Activated T-helper 2 cell treated with anti-CD3 and anti-CD28 coated beads, Interferon-gamma antibody, Interleukin-2, Interleukin-4, amounts not matched to agents 10 μg/mL and 5 μg/mL and 100 μg/mL, durations not matched to agents 14 hours and 24 hours and 36 hours (primary cell): ENCODE measurements around the gene FAHD2A. TPM values are rescaled to one million over a fixed set of nuclear protein-coding genes. Genes with fewer than 3 reads are reported as not detected.
A peak's percentile ranks its signal among the peaks of the same experiment; 100 is the strongest.
"Not testable (repeated sequence)": the region's sequence is repeated elsewhere in the genome, so short reads cannot be mapped to it uniquely, and the experiment has no call there.

Source experiments
- DNase-seq: peaks from one replicate; pipeline ENCODE4 v3.0.0; 2021; ENCODE audit warnings: low spot score
- H3K27ac Mint-ChIP-seq: one replicate; pipeline ENCODE4 v1.8.0; 2021; ENCODE audit warnings: mixed read lengths
- H3K27me3 Mint-ChIP-seq: one replicate; pipeline ENCODE4 v1.8.0; 2021; ENCODE audit warnings: low read depth, mixed read lengths
- H3K36me3 Mint-ChIP-seq: one replicate; pipeline ENCODE4 v1.8.0; 2021; ENCODE audit warnings: low read depth, mixed read lengths
- H3K4me1 Mint-ChIP-seq: one replicate; pipeline ENCODE4 v1.8.0; 2021; ENCODE audit warnings: low read depth, mixed read lengths
- H3K4me3 Mint-ChIP-seq: one replicate; pipeline ENCODE4 v1.8.0; 2021; ENCODE audit warnings: low read depth, mild to moderate bottlenecking, moderate library complexity, mixed read lengths
- H3K9me3 Mint-ChIP-seq: one replicate; pipeline ENCODE4 v1.8.0; 2021; ENCODE audit warnings: mixed read lengths
- intact Hi-C: fragments of 100-400 bp; cut with micrococcal nuclease; formaldehyde crosslinking; loops from one replicate; pipeline ENCODE4 v1.15.1; 2023
- total RNA-seq: library from RNA; stranded (reverse); gene quantifications from 2 replicates; pipeline ENCODE4 v1.2.3, GENCODE V29; 2022

Gene FAHD2A
- total RNA-seq, 1 donor from 2014 or later = 32.5 TPM

GRCh38 chr2:95389245-95390119, 13.0 kb upstream of the FAHD2A start:
- intact Hi-C loops = loop anchor here (2.0 kb wide), 1 partner anchor 339 kb away; no protein-coding TSS in a partner anchor
- no peaks in the 10 kb centered on the region for H3K9me3 Mint-ChIP-seq

DNA sequence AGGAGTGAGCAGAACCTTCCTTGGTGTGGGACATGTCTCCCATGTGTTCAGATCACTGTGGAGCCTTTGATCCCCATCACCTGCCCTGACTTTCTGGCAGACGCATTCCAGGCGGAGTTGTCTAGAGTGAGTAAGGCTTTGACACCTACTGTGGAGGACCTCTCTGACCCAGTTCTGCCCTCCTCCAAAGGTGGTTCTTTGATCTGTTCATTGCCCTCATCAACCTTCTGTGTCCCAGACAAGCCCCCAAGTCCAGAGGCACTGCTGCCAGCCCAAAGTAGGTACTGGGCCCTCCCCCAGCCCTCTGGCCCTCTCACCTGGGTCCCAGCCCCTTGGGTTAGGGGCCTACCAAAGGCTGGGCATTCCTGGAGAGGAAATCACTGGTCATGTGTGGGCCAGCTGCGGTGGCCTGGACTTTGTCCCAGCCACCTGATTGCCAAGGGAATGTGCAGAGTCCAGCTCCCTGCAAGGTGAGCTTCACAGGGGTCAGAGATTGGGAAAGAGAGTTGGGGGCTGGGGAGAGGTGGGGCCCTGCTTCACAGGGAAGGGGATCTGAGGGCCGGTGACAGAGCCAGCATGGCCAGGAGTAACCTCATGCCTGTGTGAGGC, 12.1 kb upstream of the FAHD2A start:
- no peak for DNase-seq
- no peaks in the 10 kb centered on the region for H3K9me3 Mint-ChIP-seq
- H3K27ac Mint-ChIP-seq = no peak overlapping the region
- no peaks in the 10 kb centered on the region for H3K27me3 Mint-ChIP-seq
- no peaks in the 10 kb centered on the region for H3K36me3 Mint-ChIP-seq
- intact Hi-C loops = no loop called here
- no peak overlapping the region for H3K4me3 Mint-ChIP-seq
- peaks cover 2% of the 10 kb centered on the region for H3K4me1 Mint-ChIP-seq

More at GRCh38 chr2:95389245-95390119, 13.0 kb upstream of the FAHD2A start:
- Mint-ChIP-seq H3K27me3 (no peaks in the 10 kb centered on the region), H3K4me3 (no peak overlapping the region), H3K4me1 (peaks cover 2% of the 10 kb centered on the region), H3K36me3 (no peaks in the 10 kb centered on the region), H3K27ac (no peak overlapping the region)
- peak; percentile 49 for DNase-seq

GRCh38 chr2:95390881-95391321, 11.6 kb upstream of the FAHD2A start:
- no peak for DNase-seq
- Mint-ChIP-seq H3K4me3 (no peak overlapping the region), H3K27ac (no peak overlapping the region), H3K36me3 (no peaks in the 10 kb centered on the region), H3K27me3 (no peaks in the 10 kb centered on the region), H3K4me1 (peaks cover 2% of the 10 kb centered on the region), H3K9me3 (no peaks in the 10 kb centered on the region)
- intact Hi-C loops = no loop called here

DNA sequence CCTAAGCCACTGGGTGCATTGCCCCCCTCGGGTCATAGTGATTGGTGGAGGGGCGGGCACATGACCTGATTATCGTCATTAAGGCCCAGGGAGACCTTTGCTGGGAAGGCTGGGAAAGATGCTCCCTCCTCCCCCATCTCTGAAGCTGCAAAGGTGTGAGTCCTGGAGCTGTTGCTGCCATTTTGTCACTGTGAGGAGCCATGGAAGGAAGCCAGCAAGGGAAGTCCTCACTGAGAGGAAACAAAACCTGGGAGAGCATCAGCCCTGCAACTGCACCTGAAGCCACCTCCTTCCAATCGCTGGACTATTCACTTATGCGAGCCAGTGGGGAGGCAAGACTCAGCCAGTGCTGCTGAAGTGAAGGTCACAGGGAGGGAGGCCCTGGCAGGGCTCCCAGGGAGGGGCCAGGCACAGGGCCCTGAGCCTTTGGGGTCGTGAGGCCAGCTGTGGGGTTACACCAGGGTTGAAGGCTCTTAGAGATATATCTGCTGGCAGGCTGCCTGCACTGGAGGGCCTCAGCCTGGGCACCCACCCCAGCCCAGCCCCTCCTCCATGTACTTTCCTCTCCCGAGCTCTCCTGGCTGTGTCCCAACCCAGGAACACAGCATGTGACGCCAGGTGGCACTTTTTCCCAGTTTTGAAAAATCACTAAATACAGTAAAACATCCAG, 10.7 kb upstream of the FAHD2A start:
- no peaks in the 10 kb centered on the region for H3K9me3 Mint-ChIP-seq
- peaks cover 2% of the 10 kb centered on the region for H3K4me1 Mint-ChIP-seq
- DNase-seq = no peak
- no peak overlapping the region for H3K27ac Mint-ChIP-seq
- intact Hi-C loops = no loop called here
- H3K4me3 Mint-ChIP-seq = no peak overlapping the region
- no peaks in the 10 kb centered on the region for H3K27me3 Mint-ChIP-seq
- H3K36me3 Mint-ChIP-seq = no peaks in the 10 kb centered on the region

- intact Hi-C loops = no loop called here
- no peaks in the 10 kb centered on the region for H3K36me3 Mint-ChIP-seq
- no peak overlapping the region for H3K27ac Mint-ChIP-seq
- H3K4me3 Mint-ChIP-seq = no peak overlapping the region
- peaks cover 2% of the 10 kb centered on the region for H3K4me1 Mint-ChIP-seq
- no peaks in the 10 kb centered on the region for H3K9me3 Mint-ChIP-seq
- DNase-seq = no peak
- H3K27me3 Mint-ChIP-seq = no peaks in the 10 kb centered on the region
These were observed 10.2 kb upstream of the FAHD2A start for GRCh38 chr2:95392320-95392719.

GRCh38 chr2:95392730-95393455, 9.6 kb upstream of the FAHD2A start:
- no peak for DNase-seq
- H3K36me3 Mint-ChIP-seq = no peaks in the 10 kb centered on the region
- no peaks in the 10 kb centered on the region for H3K27me3 Mint-ChIP-seq
- intact Hi-C loops = no loop called here
- no peak overlapping the region for H3K4me3 Mint-ChIP-seq
- H3K4me1 Mint-ChIP-seq = peaks cover 2% of the 10 kb centered on the region
- H3K9me3 Mint-ChIP-seq = no peaks in the 10 kb centered on the region
- H3K27ac Mint-ChIP-seq = no peak overlapping the region

- H3K27ac Mint-ChIP-seq = no peak overlapping the region
- intact Hi-C loops = no loop called here
- peaks cover 2% of the 10 kb centered on the region for H3K4me1 Mint-ChIP-seq
- H3K4me3 Mint-ChIP-seq = no peak overlapping the region
- no peak for DNase-seq
- no peaks in the 10 kb centered on the region for H3K27me3 Mint-ChIP-seq
- H3K36me3 Mint-ChIP-seq = no peaks in the 10 kb centered on the region
- H3K9me3 Mint-ChIP-seq = no peaks in the 10 kb centered on the region
These were observed 8.6 kb upstream of the FAHD2A start for GRCh38 chr2:95393901-95394300.

GRCh38 chr2:95399061-95399460, 3.4 kb upstream of the FAHD2A start:
- H3K27me3 Mint-ChIP-seq = no peaks in the 10 kb centered on the region
- no peak overlapping the region for H3K27ac Mint-ChIP-seq
- no peaks in the 10 kb centered on the region for H3K36me3 Mint-ChIP-seq
- no peak overlapping the region for H3K4me3 Mint-ChIP-seq
- no peak for DNase-seq
- peaks cover 14% of the 10 kb centered on the region for H3K4me1 Mint-ChIP-seq
- H3K9me3 Mint-ChIP-seq = no peaks in the 10 kb centered on the region
- intact Hi-C loops = no loop called here

- H3K9me3 Mint-ChIP-seq = no peaks in the 10 kb centered on the region
- intact Hi-C loops = no loop called here
- H3K27ac Mint-ChIP-seq = no peak overlapping the region
These were observed 1.0 kb upstream of the FAHD2A start for GRCh38 chr2:95401480-95401879.

GRCh38 chr2:95402004-95402369, 521 bp upstream of the FAHD2A start:
- peaks cover 14% of the 10 kb centered on the region for H3K4me1 Mint-ChIP-seq
- H3K27me3 Mint-ChIP-seq, H3K9me3 Mint-ChIP-seq, H3K36me3 Mint-ChIP-seq, DNase-seq: not testable (repeated sequence)
- peak overlapping the region; percentile 99 for H3K4me3 Mint-ChIP-seq
- intact Hi-C loops = loop anchor here (1.0 kb wide), 2 partner anchors 57 to 237 kb away; partner anchors contain the start of gene ZNF2
- H3K27ac Mint-ChIP-seq = peak overlapping the region; percentile 96

More at GRCh38 chr2:95401480-95401879, 1.0 kb upstream of the FAHD2A start:
- Mint-ChIP-seq H3K4me3 (peak overlapping the region; percentile 99), H3K36me3 (no peaks in the 10 kb centered on the region), H3K4me1 (peaks cover 14% of the 10 kb centered on the region), H3K27me3 (no peaks in the 10 kb centered on the region)
- no peak for DNase-seq

DNA sequence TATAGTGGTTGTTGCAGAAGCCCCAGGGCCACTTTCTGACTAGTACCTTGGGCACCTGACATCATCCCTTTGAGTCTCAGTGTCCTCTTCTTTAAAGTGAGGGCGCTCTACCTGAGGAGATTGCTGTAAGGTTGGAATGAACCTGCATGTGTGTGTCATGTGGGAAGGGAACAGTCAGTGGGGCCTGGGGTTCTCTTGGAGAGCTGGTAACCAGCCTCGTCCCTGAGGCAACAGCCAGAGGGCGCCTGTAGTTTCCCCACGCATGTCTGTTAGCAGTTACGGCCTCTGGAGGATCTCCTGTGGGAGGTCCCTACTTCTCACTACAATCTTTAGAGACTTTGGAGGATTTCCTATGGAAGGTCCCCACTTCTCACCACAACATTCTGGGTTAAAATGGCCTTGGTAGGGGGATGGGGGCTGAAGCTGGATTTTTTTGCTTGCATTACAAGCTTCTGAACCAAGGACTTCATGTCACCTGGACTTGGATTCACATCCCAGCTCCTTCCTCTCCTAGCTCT, 755 bp downstream of the FAHD2A start:
- intact Hi-C loops, H3K36me3 Mint-ChIP-seq, H3K27me3 Mint-ChIP-seq, H3K9me3 Mint-ChIP-seq: not testable (repeated sequence)
- H3K27ac Mint-ChIP-seq = peak overlapping the region; percentile 96
- DNase-seq = peak; percentile 30
- peak overlapping the region; percentile 99 for H3K4me3 Mint-ChIP-seq
- peaks cover 14% of the 10 kb centered on the region for H3K4me1 Mint-ChIP-seq

- H3K36me3 Mint-ChIP-seq, H3K27ac Mint-ChIP-seq, DNase-seq, H3K9me3 Mint-ChIP-seq, intact Hi-C loops, H3K27me3 Mint-ChIP-seq: not testable (repeated sequence)
- H3K4me3 Mint-ChIP-seq = peak overlapping the region; percentile 99
- H3K4me1 Mint-ChIP-seq = peaks cover 14% of the 10 kb centered on the region
These were observed 1.3 kb downstream of the FAHD2A start for GRCh38 chr2:95403824-95404223.
